Neural crest cell (in vitro differentiated cells): Measurements from ENCODE around the gene AP1G1. TPM values are rescaled to one million over a fixed set of nuclear protein-coding genes. Genes with fewer than 3 reads are reported as not detected.
A peak's percentile ranks its signal among the peaks of the same experiment; 100 is the strongest.
"Not testable (repeated sequence)": the region's sequence is repeated elsewhere in the genome, so short reads cannot be mapped to it uniquely, and the experiment has no call there.

Experiments used
- DNase-seq: peaks from one replicate; pipeline ENCODE4 v3.0.0; 2021; ENCODE audit warnings: low read depth, mixed read lengths, low spot score
- H3K27ac Mint-ChIP-seq: one replicate; pipeline ENCODE4 v1.8.0; 2021; ENCODE audit warnings: mild to moderate bottlenecking, mixed read lengths; ENCODE audit not compliant: unreplicated experiment
- H3K27me3 Mint-ChIP-seq: 2 replicates; pipeline ENCODE4 v1.8.0; 2021; ENCODE audit warnings: low read depth, mild to moderate bottlenecking, mixed read lengths
- H3K36me3 Mint-ChIP-seq: 2 replicates; pipeline ENCODE4 v1.8.0; 2021; ENCODE audit warnings: low read depth, mild to moderate bottlenecking, mixed read lengths
- H3K4me1 Mint-ChIP-seq: 2 replicates; pipeline ENCODE4 v1.8.0; 2021; ENCODE audit warnings: mixed read lengths
- H3K4me3 Mint-ChIP-seq: one replicate; pipeline ENCODE4 v1.8.0; 2021; ENCODE audit warnings: mild to moderate bottlenecking, mixed read lengths
- H3K9me3 Mint-ChIP-seq: 2 replicates; pipeline ENCODE4 v1.8.0; 2021; ENCODE audit warnings: mixed read lengths
- total RNA-seq: library from RNA; stranded (reverse); gene quantifications from 2 replicates; pipeline ENCODE4 v1.2.1, GENCODE V29; 2021
- TF ChIP-seq, protein P1 (sequence below): fragments of 200-600 bp; sonication (generic); conservative IDR thresholded peaks from 2 replicates; pipeline ENCODE4 v1.5.0; 2021; ENCODE audit warnings: antibody characterized with exemption, mild to moderate bottlenecking

AP1G1 gene
- total RNA-seq, 1 donor from 2014 or later, result 98.6 TPM

DNA sequence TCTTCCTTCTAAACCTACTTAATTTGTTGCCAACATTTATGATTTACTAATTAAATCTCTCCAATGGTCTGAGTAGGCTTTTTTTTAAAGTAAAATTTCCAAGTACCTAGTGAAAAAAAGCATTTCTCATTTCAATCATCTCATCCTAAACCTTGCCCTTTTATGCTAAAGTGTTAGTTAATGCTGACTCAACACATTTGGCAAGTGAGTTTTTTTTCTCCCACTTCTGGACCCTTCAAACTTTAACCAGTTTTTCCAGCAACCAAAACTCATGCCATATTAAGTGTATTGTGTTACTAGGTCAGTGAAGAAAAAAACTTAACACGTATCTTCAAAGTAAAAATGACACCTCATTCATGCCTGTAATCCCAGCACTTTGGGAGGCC, 5.3 kb downstream of the AP1G1 start:
- Mint-ChIP-seq H3K4me3 (no peak overlapping the region), H3K36me3 (peaks cover 3% of the 10 kb centered on the region), H3K27me3 (no peaks in the 10 kb centered on the region), H3K4me1 (peaks cover 20% of the 10 kb centered on the region), H3K9me3 (no peaks in the 10 kb centered on the region), H3K27ac (no peak overlapping the region)
- TF ChIP-seq, protein P1, sequence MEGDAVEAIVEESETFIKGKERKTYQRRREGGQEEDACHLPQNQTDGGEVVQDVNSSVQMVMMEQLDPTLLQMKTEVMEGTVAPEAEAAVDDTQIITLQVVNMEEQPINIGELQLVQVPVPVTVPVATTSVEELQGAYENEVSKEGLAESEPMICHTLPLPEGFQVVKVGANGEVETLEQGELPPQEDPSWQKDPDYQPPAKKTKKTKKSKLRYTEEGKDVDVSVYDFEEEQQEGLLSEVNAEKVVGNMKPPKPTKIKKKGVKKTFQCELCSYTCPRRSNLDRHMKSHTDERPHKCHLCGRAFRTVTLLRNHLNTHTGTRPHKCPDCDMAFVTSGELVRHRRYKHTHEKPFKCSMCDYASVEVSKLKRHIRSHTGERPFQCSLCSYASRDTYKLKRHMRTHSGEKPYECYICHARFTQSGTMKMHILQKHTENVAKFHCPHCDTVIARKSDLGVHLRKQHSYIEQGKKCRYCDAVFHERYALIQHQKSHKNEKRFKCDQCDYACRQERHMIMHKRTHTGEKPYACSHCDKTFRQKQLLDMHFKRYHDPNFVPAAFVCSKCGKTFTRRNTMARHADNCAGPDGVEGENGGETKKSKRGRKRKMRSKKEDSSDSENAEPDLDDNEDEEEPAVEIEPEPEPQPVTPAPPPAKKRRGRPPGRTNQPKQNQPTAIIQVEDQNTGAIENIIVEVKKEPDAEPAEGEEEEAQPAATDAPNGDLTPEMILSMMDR, result no peak
- no peak for DNase-seq

DNA sequence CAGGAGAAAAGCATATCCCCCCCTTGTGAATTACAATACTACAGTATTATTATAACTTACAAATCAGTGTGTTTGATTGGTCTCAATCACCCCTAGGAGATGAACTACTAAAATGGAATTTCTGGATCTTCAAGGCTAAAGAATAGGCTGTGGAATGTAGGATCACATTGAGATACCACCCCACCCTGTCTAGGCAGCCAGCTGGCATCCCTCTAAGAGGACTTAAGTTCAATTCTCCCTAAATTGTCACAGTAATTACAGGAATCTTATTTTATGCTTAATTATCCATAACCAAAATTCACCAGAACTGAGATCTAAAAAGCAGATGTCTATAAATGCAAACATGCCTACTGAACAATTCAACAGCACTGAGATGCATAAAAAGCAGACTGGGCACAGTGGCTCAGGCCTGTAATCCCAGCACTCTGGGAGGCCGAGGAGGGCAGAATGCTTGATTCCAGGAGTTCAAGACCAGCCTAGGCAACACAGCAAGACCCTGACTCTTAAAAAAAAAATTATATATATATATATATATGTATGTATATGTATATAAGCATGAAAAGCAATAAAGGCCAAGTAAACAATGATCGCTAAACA, 12.0 kb downstream of the AP1G1 start:
- TF ChIP-seq, protein P1, result no peak
- Mint-ChIP-seq H3K4me3 (no peak overlapping the region), H3K4me1 (no peaks in the 10 kb centered on the region), H3K36me3 (peaks cover 3% of the 10 kb centered on the region), H3K27ac (no peak overlapping the region), H3K27me3 (no peaks in the 10 kb centered on the region), H3K9me3 (no peaks in the 10 kb centered on the region)
- DNase-seq, result no peak

DNA sequence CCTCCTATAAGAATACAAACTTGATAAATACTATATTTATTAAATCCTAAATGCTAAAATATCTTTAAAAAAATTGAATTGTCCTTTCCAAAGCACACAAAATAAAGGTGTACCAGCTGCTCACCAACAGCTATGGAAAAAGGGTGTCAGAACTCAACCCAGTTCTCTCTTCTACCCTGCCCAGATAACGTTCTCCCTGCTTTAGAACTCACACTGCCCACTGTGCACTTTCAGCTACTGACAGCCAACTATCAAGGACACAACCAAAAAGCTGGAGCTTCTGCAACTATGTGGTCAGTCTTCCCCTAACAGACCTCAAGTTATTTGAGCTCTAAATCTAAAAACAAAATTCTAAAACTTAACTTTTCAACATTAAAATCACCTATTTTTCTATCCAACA, 13.7 kb downstream of the AP1G1 start:
- Mint-ChIP-seq H3K9me3 (no peaks in the 10 kb centered on the region), H3K4me1 (no peaks in the 10 kb centered on the region), H3K4me3 (no peak overlapping the region), H3K36me3 (no peaks in the 10 kb centered on the region), H3K27me3 (no peaks in the 10 kb centered on the region), H3K27ac (no peak overlapping the region)
- TF ChIP-seq, protein P1, result no peak
- DNase-seq, result no peak

DNA sequence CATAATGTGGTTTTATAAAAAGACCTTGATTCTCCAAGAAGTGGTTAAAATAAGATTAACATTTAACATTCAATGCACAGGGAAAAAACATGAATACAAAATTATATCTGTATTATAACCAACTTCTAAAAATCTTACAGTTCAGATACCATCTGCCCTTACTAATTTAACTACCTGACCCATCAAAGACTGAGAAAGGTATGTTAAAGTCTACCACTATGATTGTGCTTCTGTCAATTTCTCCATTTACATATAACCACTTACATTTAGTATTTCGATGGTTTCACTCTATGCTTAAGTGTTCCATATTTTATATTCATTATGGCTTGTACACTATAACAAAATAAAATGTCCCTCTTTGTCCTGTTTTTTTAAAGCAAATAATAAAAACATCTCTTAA, 14.6 kb downstream of the AP1G1 start:
- DNase-seq, result no peak
- Mint-ChIP-seq H3K4me1 (no peaks in the 10 kb centered on the region), H3K4me3 (no peak overlapping the region), H3K9me3 (no peaks in the 10 kb centered on the region), H3K27me3 (no peaks in the 10 kb centered on the region), H3K36me3 (peaks cover 4% of the 10 kb centered on the region), H3K27ac (no peak overlapping the region)
- TF ChIP-seq, protein P1, result no peak

DNA sequence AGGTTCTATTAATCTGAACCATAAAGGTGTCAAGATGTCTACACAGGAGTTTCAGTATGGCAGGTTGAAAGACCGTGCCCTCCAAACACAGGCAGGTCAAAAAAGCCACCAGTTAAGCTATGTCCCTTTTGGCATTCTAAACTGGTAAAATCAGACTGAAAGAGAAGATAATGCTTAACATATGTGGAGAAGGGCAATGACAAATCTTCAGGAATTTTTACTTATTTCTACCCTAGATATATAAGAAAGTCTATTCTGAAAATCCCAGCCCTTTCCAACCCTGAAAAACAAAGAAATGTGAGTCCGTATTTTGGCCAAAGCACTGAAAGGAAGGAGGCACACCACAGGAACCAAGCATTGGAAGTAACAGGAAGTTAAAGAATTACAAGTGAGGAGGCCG, 16.5 kb downstream of the AP1G1 start:
- no peaks in the 10 kb centered on the region for H3K9me3 Mint-ChIP-seq
- peaks cover 9% of the 10 kb centered on the region for H3K36me3 Mint-ChIP-seq
- TF ChIP-seq, protein P1, result no peak
- no peak for DNase-seq
- no peak overlapping the region for H3K4me3 Mint-ChIP-seq
- no peak overlapping the region for H3K27ac Mint-ChIP-seq
- H3K4me1 Mint-ChIP-seq, result no peaks in the 10 kb centered on the region
- no peaks in the 10 kb centered on the region for H3K27me3 Mint-ChIP-seq

DNA sequence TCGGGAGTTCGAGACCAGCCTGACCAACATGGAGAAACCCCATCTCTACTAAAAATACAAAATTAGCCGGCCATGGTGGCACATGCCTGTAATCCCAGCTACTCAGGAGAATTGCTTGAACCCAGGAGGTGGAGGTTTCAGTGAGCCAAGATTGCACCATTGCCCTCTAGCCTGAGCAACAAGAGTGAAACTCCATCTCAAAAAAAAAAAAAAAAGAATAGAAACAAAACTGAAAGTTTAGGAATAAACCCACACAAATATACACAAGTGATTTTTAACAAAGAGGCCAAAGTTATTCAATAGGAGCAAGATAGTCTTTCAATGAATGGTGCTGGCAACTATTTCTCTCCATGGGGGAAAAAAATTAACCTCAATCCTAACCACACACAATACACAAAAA, 18.3 kb downstream of the AP1G1 start:
- DNase-seq, H3K27me3 Mint-ChIP-seq, H3K4me1 Mint-ChIP-seq, H3K36me3 Mint-ChIP-seq, H3K9me3 Mint-ChIP-seq, H3K4me3 Mint-ChIP-seq: not testable (repeated sequence)
- peak overlapping the region; percentile 81 for H3K27ac Mint-ChIP-seq
